ENCODE results near the gene TBK1.

DNA sequence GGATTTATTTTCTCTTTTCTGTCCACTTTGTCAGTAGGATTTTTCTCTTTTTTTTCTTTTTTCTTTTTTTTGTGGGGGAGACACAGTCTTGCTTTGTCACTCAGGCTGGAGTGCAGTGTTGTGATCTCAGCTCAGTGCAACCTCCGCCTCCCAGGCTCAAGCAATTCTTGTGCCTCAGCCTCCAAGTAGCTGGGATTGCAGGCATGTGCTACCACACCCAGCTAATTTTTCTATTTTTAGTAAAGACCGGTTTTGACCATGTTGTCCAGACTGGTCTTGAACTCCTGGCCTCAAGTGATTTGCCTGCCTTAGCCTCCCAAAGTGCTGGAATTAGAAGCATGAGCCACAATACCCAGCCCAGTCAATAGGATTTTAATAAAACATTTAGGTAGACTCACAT is 21.0 kb upstream of the TBK1 start:
- TF ChIP-seq EZH2 (IDR thresholded peaks at IDR 0.05; ENCODE audit: low read depth) = no peak
- TF ChIP-seq CTCF (conservative IDR thresholded peaks at IDR 0.05) = no peak
